ENCODE measurements around the gene RCHY1. TPM values are rescaled to one million over a fixed set of nuclear protein-coding genes. Genes with fewer than 3 reads are reported as not detected.

The RCHY1 gene
- total RNA-seq, 4 donors from 2014 or later, result 41.3 to 62.1 (median 55.6) TPM

- no peaks in the 10 kb centered on the region for H3K4me1 ChIP-seq
- H3K36me3 ChIP-seq, result no peaks in the 10 kb centered on the region
- no peak overlapping the region for H3K27ac ChIP-seq
- H3K27me3 ChIP-seq, result no peaks in the 10 kb centered on the region
- whole genome bisulfite sequencing, 2 donors, result 0 to 50% methylated on average over 1 of the region's 1 CpG
- no peak for DNase-seq
- TF ChIP-seq POLR2A (IDR thresholded peaks at IDR 0.05) (no peak), CTCF (IDR thresholded peaks at IDR 0.05) (no peak)
- H3K9me3 ChIP-seq, result no peaks in the 10 kb centered on the region
- intact Hi-C loops (cut with DNase I), result no loop called here
- H3K4me3 ChIP-seq (replicated peaks in 1 of 3), result no peak overlapping the region
Measured at GRCh38 chr4:75429208-75429607, 85.0 kb downstream of the RCHY1 start.

Other genes with a start within 250 kb of the RCHY1 start
- 10 to 100 TPM; 20.6 to 54.1 (median 32.7) TPM for gene THAP6, start 70 bp upstream of the RCHY1 start, total RNA-seq
- gene ODAPH, start 41.7 kb upstream of the RCHY1 start, total RNA-seq, result under 1 TPM in 1 of 4 donors, not detected in 3; 0.29 TPM
- 10 to 100 TPM; 14.1 to 27.0 (median 17.6) TPM for gene CDKL2, start 116.1 kb upstream of the RCHY1 start, total RNA-seq
- 100 to 1,000 TPM; 117 to 179 (median 139) TPM for gene G3BP2, start 159.0 kb upstream of the RCHY1 start, total RNA-seq
- 100 to 1,000 TPM in 2 of 4 donors, 10 to 100 TPM in 2; 97.2 to 102 (median 100) TPM for gene USO1, start 210.2 kb upstream of the RCHY1 start, total RNA-seq